HuH-7 (cell line): ENCODE data around the gene MYO5B.

Experiments used
- DNase-seq: peaks from one replicate; pipeline ENCODE4 v3.0.0; 2011; ENCODE audit warnings: low spot score

The MYO5B gene

DNA sequence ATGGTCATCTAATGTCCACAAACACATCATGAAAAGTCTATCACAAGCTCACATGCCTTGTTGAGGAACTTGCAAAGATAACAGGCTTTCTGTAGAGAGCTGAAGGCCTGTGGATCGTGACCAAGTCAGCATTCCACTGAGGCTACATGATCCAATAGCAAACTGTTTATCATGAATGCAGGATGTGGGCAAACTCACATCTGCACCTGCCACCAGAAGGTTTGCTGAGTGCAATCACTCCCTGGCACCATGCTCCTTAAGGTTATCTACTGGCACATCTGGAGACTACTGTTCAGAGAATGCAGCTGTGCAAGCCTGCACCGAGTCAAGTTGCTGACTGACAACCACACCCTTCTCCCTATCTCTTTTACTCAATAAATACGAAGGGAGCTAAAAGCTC lies 314.3 kb downstream of the MYO5B start:
- DNase-seq: no peak

DNA sequence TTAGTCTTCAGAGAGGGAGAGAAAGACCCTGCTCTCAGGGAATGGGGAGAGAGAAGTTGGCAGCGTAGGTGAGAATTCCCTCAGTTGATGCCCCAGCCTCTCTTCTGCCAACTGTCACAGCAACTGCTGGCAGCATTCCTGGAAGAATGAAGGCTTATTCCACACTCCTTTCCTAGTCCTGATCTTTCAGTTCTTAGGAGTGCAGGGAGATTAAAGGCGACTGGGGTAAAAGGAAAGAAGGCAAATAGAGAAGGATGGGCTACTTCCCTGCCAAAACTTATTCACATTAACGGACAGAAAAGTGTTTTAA lies 315.7 kb downstream of the MYO5B start:
- DNase-seq: no peak

DNA sequence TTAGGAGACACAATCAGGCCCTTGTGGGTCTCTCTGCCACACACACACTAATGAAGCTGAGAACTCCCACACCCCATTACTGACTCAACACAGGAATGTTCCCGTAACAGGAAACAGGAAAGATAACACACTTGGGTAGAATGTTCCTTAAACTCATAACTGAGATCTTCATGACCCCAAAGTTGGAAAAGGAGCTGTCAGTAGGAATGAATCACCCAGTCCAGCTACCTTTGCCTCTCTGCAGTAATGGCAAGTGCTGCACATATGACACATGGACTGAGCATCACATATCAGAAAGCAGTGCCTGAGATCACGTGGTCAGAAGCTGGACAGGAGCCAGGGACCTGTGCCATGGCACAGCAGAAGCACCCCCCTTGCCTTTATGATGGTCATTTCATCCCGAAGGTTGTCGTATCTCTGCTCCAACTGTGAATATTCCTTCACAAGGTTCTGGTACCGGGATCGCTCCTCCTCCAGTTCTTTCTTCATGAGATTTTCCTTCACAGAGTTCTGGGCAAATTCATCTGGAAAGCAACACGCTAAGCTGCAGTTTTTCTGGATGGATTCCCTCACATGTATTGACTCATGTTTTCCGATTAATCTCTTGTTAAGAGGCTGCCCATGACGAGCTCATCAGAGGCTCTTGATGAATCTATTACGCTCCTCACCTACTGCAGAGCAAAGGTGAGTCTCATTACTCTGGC lies 316.2 kb downstream of the MYO5B start:
- no peak for DNase-seq

DNA sequence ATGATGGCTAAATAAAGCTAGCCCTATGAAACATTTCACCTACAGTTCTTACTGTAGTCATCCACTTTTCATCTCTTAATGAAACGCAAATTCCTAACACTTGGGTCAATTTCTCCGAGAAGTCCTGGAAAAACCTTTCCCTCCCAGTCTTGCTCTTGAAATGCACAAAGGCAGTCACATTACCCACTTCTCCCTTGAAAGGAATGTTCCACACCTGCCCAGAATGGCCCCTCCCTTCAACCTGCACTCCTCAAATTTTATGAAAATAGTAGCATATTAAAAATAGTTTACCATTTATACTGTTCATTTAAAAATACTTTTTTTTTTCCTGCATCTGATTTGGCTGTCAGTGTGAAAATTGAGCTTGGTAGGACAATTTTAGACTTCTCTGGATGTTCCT lies 316.9 kb downstream of the MYO5B start:
- DNase-seq: no peak

DNA sequence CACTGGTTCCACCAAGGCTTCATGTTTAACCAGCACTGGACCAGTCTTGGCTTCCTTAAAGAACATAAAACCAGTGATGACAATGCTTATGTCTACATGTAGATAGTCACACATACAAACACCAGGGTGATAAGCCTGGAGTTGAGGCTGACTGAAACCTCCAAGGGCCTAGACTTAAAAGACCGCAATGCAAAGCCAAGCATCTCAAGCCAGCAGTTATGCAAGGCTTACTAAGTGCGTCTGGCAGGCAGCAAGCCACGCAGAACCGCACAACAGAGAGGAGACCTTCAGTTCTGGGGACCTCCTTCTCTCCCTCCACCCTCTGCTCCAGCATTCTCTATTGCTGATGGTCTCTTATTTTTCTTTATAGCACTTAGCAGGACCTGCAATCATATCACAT lies 318.4 kb downstream of the MYO5B start:
- no peak for DNase-seq

DNA sequence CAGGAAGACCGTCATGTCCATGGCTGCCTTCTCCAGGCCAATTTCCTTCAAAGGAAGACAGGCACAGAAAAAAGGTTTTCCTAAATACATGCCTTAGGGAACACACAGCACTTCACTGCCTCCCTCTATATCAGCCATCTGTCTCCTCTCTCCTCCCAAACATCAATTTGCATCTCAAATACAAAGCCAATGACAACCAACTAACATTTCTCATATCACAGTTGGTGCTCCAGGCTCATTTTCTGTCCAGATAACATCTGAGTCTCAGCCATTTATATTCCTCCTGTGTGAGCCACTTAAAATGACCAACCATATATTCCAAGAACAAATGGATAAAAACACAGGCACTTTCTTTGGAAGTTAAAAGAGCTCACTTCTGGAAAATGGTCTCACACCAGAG lies 319.2 kb downstream of the MYO5B start:
- no peak for DNase-seq

DNA sequence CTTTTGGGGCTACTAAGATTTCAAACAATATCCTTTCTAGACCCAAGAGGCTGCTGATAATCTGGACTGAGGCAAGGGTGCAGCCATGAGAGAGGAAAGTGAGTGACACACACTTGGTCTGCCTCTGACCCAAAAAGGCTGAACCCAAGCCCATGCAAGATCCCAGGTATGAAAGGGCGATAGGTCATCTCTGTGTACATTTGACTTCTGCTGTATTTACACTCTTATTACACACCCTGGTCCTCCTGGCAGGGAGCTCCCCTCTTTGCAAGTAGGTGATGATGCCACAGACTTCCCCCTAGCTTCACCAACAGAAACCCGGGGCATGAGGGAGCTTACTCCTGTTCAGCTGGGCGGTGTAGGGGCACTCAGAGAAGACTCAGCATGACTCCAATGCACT lies 319.8 kb downstream of the MYO5B start:
- DNase-seq: no peak

DNA sequence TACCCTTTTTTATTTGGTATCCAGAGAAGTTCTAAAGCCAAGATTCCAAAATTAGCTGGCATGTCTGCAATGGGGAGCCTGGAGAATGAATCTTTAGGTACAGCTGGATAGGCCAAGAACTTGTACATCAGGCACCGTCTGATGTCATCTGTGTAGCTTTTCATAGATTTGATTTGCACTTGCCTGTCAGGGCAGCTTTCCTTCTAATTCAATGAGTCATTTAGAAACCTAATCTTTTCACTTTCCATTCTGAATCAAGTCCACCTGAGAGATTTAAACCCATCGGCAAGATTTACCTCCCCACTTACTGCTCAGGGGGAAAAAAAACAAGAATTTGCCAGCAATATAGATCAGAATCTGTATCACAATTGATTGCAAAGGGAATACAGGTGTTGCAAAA lies 320.7 kb downstream of the MYO5B start:
- no peak for DNase-seq

DNA sequence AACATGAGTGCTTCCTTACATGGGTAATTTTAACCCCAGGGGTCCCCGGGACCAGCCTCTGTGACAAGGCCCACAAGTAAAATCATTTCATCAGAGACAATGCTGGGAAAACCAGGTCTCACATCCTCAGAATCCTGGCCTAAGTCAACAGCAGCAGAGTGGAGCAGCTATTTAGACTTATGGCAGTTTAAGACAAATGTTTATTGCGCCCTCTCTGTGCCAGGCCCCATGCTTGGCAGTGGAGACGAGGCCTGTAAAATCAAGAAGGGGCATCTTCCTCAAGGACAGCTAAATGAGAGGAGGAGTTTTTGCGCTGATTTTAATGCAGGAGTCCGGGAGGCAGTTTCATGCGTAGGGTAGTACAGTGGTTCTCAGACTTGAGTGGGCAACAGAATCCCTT lies 325.6 kb downstream of the MYO5B start:
- DNase-seq: no peak

DNA sequence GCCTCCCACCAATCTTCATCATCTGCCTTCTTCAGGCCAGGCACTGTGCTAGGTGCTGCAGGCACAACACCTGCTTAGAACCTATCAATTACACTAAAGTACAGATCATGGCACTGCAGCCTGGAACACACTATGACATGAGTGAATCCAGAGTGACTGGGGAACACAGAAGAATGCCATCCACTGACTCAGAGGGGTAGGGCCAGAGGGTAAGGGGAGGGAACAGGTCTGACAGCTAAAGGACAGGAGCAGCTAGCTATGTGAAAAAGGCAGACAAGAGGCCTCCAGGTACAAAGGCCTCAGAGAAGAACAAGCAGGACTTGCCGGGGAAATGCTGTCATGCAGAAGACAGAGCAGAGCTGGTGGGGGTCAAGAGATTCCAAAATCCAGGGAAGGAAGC lies 328.3 kb downstream of the MYO5B start:
- no peak for DNase-seq

DNA sequence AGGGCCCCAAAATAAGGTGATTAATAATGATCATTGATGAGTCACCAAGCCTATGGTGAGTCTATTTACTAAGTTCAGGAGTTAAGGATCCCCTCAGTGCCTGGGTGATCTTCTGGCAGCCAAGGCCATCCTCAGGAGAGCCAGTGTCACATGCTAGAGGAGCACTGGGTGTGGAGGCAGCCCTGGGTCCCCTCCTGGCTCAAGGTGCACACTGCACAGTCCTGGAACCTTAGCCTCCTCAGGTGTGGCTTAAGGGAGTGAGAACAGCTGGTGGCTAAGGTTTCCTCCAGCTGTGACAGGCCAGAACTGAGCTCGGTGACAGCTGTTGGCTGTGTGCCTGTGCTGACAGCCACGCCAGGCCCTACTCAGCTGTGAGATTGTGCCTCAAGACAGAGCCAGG lies 329.5 kb downstream of the MYO5B start:
- no peak for DNase-seq

DNA sequence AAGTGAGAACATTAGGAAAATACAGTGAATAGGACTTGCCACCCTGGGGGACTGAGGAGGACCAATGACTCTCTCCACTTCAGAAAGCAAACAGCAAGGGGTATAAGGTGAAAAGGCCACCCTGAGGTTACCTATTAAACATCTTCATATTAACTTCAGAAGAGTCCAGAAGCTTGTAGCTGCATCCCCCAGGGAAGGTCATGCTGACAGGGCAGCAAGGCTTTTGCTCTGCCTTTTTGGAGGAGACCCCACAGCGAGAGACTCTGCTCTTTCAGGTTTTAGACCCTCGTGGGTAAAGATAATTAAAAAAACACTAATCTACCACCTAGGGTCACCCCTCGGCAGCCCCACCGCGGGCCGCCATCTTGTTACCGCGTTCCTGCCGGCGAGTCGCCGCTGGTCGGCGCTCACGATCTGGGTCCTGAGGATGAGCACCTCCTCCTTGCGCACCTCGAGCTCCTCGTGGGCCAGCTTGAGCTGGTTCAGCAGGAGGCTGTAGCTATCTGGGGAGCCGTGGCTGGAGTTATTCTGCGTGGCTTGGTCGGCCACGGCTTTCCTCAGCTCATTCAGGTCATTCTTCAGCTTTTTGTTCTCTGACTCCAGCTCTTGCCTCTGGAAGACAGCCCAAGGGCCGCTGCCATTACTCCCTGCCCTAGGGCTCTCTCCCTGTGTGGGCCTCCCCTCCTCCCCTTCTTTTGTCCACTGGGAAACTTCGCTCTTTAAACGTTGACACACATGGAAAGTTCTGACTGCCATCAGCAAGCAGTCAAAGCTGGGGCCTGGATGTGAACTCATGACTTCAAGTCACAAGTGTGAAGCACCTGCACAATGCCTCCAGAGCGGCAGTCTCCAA lies 331.0 kb downstream of the MYO5B start:
- no peak for DNase-seq

DNA sequence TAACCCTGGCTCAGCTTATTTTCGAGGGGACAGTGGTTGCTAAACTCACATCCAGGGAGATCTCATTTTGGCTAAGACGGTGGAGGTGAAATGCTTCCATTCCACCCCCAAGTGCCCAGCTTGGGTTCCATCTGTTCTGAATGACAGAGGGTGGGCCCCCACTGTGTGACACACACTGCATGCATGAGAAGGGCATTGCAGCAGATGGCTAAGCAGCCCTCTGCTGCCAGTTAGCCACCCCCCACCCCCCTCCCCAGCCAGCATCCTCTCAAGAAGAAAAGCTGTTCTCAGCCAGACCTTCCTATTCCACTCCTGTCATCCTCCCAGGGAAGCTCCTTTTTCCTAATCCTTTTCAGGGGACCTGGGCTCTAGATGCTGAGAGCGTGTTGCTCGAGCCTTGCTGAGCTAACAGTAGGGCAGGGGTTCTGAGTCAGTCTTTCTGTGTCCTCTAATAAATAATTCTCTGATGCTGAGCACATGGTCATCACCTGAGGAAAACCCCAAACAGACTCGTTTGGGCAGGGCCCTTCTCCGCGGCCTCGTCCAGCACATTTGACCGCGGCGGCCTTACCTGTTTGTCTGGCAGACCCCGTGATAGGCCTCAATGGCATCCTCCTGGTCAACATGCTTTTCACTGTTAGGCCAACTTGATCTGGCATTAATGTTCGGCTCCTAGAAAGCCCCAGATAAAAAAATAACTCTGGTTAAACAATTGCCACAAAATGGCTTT lies 332.1 kb downstream of the MYO5B start:
- no peak for DNase-seq

DNA sequence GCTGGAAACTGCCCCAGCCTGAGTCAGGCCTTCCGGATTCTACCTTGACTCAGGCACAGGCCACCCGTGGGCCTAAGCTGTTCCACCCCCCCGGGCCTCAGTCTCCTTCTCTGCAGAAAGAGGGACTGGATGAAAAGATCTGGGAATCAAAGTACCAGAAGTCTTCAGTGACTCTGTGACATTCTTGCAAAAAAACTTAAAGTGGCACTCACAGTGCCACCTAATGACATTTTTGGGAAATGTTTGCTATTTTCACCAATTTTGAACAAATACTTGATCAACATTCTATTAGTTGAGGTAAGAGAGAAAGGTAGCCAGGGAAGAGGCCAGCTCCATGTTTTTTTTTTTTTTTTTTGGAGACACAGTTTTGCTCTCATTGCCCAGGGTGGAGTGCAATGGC lies 333.3 kb downstream of the MYO5B start:
- no peak for DNase-seq

DNA sequence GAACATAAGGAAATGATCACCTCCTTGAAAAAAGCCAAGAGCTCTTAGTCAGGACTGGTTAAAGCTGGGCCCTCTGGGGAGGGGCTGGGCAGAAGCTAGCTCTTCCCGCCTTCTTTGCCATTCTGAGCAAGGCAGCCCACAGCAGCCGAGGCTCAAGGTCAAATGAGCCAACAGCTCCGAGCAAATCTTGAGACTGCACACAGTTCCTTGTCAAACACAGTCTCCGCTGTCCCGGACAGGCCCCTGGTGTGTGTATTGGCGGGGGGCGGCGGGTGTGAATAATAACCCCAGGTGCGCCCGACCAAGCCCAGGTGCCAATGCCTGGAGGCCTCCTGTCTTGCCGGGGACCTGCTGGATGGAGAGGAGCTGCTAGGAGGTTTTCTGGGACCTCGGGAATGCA lies 335.2 kb downstream of the MYO5B start:
- DNase-seq: no peak

DNA sequence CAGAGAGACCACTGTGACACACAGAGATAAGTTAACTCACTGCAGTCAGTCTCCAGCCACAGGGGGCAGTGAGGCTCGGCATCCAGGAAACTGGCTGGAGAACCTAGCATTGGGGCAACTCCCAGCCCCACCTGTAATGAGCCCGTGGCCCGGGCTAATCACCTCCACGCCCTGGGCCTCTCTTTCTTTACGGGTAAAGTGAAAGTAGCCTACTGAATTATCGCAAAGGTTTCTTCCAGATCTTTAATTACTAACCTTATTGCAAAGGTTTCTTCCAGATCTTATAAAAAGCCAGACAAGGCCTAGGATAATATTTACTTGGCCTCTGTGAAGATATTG lies 336.0 kb downstream of the MYO5B start:
- no peak for DNase-seq

DNA sequence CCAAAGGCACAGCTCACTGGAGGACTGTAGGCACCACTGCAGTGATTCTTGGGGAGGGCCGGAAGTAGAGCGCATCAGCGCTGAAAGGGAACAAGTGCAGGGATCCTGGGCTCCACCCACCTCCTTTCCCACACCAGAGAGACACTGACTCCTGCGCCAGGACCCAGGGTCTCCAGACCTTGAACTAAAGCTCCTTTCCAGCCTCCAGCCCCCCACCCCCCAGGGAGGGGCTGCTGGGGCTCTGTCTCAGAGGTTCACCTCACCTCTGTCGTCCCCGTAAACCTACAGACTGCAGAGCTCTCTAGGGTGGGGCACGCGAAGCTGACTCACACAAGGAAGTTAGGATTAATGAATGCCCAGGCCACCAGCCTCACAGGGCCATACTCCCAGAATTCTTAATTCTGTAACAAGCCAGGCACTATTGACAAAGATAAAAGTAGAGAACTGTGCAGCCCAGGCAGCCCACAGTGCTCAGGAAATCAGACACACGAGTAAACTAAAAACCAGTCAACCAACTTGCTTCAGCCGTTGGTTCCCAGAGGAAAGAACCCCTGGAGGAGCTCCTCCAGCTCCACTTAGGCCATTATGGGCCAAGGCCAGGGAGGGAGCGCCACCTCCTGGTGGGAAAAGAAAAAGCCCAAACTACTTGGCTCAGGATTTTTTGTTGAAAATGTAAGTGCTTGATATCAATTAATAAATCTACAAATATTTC lies 336.5 kb downstream of the MYO5B start:
- DNase-seq: peak; percentile 79

DNA sequence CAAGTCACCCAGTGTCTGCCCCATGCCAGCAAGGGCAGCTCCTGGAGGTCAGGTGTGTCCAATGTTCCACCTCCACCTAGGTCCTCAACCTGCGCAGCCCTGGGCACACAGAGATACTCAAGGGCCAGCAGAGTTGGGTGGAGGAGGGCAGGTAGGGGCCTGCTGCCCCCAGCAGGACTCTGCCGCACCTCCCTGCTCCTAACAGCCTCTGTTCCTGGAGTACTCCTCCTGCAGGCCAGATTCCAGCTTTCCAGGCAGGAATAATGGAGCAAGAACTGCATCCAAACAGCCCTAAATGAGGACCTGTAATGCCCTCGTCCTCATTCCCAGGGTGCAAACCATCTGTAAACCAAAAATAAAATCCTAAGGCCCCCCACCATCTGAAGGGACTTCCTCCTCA lies 337.2 kb downstream of the MYO5B start:
- DNase-seq: no peak

DNA sequence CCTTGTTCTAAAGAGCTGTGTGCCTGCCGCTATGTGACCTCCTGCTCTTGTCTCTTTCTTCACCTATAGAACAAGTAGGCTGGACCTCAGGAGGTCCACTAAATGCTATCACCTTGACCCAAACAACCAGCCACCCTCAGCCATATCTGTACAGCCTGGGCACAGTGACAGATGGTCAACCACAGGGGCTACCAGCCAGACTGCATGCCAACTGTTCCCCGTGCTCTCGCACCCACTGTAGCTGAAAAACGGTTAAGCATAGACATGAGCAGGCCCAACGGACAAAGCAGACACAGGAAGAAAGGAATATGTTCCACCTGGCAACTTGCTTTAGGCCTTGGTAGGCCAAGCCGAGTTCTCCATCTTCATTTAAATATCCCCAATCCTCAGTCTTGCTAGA lies 338.5 kb downstream of the MYO5B start:
- no peak for DNase-seq

DNA sequence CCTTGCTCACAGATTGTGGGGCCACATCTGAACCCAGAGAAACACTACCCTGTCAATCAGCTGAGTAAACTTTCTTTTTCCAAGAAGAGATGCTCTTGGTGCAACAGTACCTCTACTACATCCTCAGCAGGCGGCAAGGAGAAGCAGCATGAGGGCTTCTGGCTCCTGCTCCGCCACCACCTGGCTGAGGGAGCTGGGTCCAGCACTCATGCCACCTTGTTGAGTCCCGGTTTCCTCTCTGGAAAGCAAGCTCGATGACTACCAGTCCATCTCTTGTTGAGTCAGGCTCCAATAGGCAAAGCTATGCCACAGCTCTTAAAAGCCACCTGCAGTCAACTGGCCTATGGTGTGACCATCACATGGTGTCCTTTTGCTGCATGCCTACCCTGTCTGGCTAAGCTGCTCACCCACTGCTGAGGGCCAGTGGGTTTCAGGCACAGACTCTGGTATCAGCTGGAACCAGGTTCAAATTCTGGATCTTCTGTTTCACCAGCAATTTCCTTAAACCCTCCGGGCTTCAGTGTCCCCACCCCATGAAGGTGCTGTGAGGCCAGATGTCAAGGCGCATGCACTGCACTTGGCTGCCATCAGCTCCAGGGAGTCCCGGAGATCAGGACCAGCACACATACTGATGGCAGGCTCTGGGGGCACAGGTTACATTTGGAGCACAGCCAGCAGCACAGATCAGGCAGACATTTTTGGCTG lies 339.1 kb downstream of the MYO5B start:
- DNase-seq: no peak

DNA sequence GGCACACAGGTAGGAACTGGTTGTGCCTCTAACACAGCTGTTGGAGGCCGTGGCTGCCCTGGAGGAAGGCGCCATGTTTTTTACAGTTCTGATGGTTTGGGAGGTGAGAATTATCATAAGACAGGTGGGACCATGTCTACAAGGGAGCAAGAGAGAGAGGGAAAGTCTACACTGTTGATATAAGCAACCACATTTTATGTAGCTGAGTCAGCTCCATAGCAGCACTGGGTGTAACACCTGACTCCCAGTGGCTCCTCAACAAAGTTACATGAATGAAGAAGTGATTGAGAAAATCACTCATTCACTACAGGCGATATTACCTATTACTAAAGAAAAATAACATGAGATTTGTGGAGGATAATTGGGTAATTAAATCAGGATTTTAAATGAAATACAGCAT lies 340.3 kb downstream of the MYO5B start:
- no peak for DNase-seq

DNA sequence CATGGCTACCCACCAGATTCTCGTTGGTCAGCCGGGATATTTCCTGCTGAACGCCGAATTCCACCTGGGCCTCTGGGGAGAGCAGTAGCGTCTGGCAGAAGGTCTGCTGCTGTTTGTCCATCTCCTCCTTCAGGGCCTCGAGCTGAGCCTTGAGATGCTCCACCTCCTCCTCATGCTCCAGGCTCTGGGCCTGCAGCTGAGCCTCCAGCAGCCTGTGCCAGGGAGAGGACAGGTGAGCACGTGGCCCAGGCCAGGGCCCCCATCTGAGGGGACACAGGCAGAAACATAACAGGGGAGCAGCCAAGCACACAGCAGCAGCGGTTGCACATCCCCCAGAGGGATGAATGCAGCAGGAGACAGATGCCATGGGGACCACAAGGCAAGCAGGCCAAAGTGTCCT lies 341.5 kb downstream of the MYO5B start:
- no peak for DNase-seq
